Breast epithelium (tissue), 3 donors: ENCODE measurements around the gene ZNF330.

Experiments used
- CTCF ChIP-seq, 3 donors: fragments of 450-650 bp; IDR thresholded peaks; one replicate each; pipeline ENCODE4 v1.5.1; 2016 to 2017; ENCODE audit warnings: antibody characterized with exemption in 3 of 3, mild to moderate bottlenecking in 3 of 3, moderate library complexity in 3 of 3
- POLR2A ChIP-seq: fragments of 450-650 bp; IDR thresholded peaks from one replicate; pipeline ENCODE4 v1.6.1; 2016; ENCODE audit warnings: antibody characterized with exemption, mild to moderate bottlenecking, moderate library complexity

- TF ChIP-seq CTCF (IDR thresholded peaks at IDR 0.05): no peak
- TF ChIP-seq POLR2A: no peak
Measured at GRCh38 chr4:141240671-141241070, 20.0 kb downstream of the ZNF330 start.
